ENCODE data around the gene TIAL1. TPM values are rescaled to one million over a fixed set of nuclear protein-coding genes. Genes with fewer than 3 reads are reported as not detected.

TIAL1 gene
- total RNA-seq, 4 donors from 2014 or later, result 43.1 to 61.7 (median 51.1) TPM

GRCh38 chr10:119525116-119525515, 71.6 kb downstream of the TIAL1 start:
- intact Hi-C loops (cut with DNase I; ENCODE audit: low total_unique reads), result no loop called here

GRCh38 chr10:119524720-119525070, 72.1 kb downstream of the TIAL1 start:
- no peak for TF ChIP-seq CTCF (IDR thresholded peaks at IDR 0.05)
- no peak for DNase-seq (ENCODE audit: low spot score in 2 of 2)
- H3K4me3 ChIP-seq (ENCODE audit: low read depth, poor library complexity, severe bottlenecking), result no peak overlapping the region
- intact Hi-C loops (cut with DNase I; ENCODE audit: low total_unique reads), result no loop called here
- 89 to 95% methylated on average over 13 of the region's 13 CpGs for WGBS, 2 donors

More at GRCh38 chr10:119525116-119525515, 71.6 kb downstream of the TIAL1 start:
- H3K4me3 ChIP-seq (ENCODE audit: low read depth, poor library complexity, severe bottlenecking), result no peak overlapping the region
- DNase-seq (ENCODE audit: low spot score in 2 of 2), result no peak
- 83 to 93% methylated on average over 5 of the region's 5 CpGs for WGBS, 2 donors
- TF ChIP-seq POLR2A (IDR thresholded peaks at IDR 0.05) (no peak), CTCF (IDR thresholded peaks at IDR 0.05) (no peak)

- no peak overlapping the region for H3K4me3 ChIP-seq (ENCODE audit: low read depth, poor library complexity, severe bottlenecking)
- no peak for TF ChIP-seq CTCF (IDR thresholded peaks at IDR 0.05)
- TF ChIP-seq POLR2A (IDR thresholded peaks at IDR 0.05), result no peak
- WGBS, 2 donors, result 86 to 88% methylated on average over 19 of the region's 19 CpGs
- DNase-seq (ENCODE audit: low spot score in 2 of 2), result no peak
- intact Hi-C loops (cut with DNase I; ENCODE audit: low total_unique reads), result no loop called here
Measured at GRCh38 chr10:119523895-119524719, 72.7 kb downstream of the TIAL1 start.

Other genes starting within 250 kb of the TIAL1 start
- gene RGS10, start 54.2 kb downstream of the TIAL1 start, total RNA-seq, result 10 to 100 TPM; 14.8 to 40.1 (median 21.3) TPM
- gene BAG3, start 54.4 kb upstream of the TIAL1 start, total RNA-seq, result 10 to 100 TPM; 55.5 to 87.8 (median 77.9) TPM
- 10 to 100 TPM; 13.8 to 17.1 (median 15.0) TPM for gene INPP5F, start 129.1 kb upstream of the TIAL1 start, total RNA-seq